NCI-H2171 treated with DMSO at 0.1 percent for 48 hours (cell line): ENCODE measurements around the gene PGM5.

ENCODE experiments used
- DNase-seq: peaks from one replicate; lab custom pipeline; 2025; lab: John Stamatoyannopoulos, UW

The PGM5 gene

DNA sequence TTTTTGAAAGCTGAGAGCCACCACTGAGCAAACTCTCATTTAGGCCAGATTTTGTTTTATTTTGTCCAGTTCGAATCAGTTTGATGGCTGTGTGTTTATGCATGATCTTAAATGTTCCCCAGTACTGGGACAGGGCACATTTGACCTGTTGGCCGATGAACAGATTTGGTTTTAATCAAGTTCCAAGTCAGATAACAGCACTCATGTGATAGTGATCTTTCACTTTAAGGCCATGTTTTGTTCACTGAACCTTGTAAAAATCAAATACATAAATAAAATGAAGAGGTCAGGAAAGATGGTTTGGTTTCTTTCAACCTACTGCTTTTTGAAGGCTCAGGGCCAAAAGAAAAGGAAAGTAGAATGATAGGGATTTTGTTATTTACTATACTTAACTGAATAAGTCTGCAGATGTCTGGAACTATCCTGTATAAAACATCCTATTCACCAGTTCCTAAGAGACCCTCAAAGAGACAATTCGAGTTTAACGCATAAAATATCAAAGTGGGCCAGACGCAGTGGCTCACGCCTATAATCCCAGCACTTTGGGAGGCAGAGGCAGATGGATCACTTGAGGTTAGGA, 77.2 kb downstream of the PGM5 start:
- no peak for DNase-seq

DNA sequence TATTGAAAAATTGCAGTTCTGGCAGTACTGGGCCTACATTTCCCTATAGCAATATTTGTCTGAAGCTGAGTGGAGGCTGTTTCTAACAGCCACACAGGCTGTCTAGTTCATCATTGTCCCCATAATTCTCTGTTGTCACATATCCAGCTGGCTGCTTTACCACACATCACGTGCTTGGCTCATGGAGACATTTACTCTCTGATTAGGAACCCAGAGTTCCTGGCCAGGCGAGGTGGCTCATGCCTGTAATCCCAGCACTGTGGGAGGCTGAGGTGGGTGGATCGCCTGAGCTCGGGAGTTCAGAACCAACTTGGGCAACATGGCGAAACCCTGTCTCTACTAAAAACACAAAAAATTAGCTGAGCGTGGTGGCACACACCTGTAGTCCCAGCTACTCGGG, 81.4 kb downstream of the PGM5 start:
- DNase-seq, result no peak

DNA sequence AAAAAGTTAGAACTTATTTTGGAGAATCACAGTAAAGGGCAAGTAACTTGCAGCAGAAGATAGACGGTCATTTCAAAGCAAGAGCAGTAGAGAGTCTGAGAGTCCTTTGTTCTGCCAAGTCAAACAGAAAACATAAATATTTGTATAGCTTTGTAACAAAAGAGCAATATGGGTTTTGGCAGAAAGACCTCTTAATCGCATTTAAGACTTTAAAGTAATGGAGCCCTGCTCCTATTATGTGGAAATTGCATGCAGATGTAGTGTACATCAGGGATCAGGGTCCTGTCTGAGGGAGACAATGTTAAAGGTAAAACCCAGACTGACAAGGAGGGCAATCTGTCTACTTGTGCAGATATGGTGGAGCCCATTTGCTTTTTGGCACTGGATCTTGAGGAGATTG, 87.2 kb downstream of the PGM5 start:
- DNase-seq, result no peak

DNA sequence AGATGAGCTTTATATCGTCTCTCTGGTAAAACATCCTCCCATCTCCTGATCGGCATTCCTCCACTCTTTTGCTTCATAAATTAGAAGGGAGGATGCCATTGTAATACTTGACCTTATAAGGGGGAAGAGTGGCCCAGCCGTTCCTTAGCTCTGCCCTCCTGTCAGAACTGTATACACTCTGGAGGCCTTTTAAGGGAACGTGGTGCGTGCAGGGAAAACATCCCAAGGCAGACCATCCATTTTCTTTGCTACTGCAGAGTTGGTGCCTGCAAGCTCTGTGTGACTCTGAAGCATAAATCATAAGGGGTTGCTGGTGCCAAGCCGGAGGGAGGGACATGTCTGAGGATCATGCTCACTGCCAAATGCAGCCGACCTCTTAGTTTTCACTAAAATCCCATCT, 90.4 kb downstream of the PGM5 start:
- DNase-seq, result no peak

DNA sequence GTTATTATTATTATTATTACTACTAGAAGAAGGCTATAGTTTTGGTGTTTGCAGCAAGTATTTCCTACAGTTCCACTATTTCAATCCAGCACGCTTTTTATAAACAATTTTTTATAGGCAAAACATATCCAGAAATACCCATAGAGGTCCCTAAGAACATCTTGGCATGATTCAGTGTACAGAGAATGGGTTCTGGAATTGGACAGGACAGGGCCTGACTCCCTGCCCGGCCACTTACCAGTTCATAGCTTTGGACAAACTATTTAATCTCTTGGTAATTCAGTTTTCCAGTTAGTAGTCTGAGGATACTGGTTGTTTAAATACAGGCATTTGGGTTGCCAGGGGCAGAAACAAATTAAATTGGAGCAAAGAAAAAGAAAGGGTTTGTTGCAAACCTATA, 91.2 kb downstream of the PGM5 start:
- no peak for DNase-seq

DNA sequence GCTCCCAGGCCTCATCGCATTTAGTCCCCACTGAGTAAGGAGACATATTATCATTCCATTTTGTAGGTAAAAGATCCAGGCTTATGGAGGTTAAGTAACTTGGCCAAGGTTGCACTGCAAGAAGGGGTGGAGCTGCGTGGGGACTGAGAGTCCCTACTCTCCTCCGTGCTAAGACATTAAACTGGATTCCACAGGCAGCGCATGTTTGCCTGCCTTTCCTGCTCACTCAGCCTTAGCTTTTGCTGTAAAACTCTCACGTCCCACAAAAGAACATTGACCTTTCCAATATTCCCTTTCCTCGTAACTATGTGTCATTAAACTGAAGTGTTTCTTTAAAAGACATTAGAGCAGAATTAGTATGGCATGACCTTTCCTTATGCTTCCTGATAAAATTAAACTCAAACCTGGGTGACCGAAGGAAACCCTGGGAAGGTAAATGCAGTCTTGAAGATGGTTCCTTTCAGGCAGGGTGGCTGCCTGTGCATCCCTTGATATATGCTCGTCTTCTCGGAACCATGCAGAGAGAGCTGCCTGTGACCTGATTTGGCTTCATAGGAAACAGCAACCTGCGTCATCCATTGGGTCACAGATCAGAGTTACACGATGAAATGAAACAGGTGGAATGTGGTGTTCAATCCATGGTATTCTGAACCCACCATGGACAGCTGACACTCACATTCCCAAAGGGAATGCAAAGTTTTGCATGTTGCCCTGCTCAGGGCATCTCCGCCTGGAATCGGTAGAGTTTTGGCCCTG, 98.3 kb downstream of the PGM5 start:
- DNase-seq, result no peak

DNA sequence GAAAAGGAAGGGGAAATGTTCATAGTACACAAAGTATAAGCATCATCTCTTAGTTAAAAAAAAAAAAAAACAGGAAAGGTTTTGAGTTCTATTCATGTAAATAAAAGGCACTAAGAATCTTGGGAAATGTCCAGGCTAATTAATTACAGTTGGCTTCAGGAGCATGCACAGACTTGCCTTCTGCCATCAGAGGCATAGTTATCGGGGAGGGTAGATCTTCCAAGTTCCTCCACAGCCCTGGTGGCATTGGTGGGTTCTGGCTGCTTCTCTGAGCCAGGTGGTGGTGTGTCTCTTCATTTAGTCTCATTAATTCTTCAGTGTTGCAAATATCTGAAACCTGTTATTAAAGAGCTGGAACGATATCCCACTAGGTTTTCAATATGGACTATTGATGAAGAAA, 99.0 kb downstream of the PGM5 start:
- no peak for DNase-seq

DNA sequence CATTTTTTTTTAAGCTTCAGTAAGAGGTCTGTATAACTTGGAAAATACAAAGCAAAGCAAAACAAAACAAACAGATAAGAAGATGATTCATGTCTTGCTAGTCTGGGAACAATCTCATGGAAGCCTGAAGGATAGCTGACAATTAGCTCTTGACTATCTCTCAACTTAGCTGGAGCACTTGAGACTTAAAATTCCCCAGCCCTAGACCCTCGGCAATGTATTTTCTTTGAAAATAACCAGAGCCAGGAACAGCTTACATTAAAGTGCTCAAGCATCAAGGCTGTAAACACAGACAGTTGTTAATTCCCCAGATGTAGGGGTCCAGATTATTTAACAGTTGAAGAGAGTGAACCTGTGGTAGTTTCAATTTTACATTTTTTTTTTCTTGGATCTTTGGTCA, 101.4 kb downstream of the PGM5 start:
- no peak for DNase-seq

DNA sequence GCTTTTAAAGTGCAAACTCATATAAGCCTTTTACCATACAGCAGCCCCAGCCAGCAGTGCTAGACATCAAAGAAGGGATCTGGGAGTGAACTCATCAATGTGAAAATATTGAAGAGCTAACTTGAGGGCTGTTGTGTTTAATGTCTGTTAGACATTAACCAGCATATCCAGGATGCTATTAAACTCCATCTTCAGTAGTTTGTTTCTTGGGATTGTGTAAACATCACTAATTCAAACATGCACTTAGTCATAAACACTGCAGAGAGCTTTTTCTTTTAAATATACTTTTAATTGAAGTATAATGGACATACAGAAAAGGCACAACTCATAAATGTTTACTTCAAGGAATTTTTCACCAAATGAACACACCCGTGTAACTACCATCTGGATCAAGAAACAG, 102.5 kb downstream of the PGM5 start:
- no peak for DNase-seq

DNA sequence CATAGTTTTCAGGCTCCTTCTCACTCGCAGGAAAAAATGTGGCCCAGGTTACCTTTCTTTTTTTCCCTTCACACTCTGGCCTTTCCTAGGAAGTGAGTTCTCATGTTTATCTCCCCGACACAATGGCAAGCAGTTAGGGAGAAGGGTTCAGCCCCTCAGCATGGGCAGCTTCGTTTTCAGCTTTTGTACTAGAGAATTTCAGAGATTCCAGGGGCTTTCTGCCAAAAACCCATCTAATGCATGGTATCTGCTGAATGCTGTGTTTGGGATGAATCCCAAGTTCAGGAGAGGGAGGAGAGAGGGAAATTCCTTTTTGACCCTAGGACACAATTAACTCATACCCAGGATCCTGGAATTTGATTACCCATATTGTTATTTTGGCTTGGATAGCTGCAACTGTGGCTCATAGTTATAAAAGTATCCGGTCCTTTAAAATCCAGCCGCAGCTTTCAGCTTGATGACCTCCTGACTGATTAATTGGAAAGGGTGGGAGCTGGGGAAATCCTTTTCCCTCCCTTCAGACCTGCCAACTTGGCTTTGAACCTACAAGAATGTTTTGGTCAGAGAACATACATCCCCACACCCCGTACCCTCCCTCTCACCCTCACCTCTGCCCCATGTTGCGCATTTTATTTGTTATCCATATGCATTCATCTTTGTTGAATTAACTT, 105.8 kb downstream of the PGM5 start:
- no peak for DNase-seq

DNA sequence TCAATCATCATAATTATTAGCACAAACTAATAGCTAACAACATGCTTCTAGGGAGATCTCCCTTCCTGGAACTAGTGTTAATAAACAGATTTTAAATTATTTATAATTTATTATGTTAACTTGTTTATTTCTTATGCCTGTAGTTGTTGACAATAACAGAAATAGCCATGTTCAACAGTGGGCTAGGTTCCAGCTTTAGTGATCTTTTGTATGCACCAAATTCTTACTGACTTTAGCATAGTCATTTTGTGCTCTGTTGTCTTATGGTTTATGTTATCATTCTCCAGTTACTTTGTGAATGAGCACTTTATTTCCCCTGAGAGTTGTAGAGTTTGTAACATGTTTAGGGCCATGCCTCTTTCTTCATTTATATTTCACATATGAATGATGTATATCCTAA, 113.7 kb downstream of the PGM5 start:
- no peak for DNase-seq

DNA sequence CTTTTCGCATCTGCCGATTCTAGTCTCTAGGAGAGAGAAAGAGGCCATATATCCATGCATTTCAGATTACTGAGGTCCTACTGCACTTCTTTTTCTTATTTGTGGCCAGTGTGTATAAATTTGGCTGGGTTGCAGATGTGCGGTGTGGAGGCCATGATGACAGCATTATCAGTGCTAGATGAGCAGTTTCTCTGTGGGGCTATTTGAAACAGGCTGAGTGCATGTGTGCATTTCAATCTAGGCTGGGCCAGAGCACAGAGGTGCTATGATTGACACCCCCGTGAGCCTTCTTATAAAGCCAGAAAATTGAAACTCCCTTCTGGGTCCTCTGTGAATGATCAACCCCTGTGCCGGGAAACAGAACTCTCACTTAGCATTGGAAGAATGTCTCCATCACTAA, 114.2 kb downstream of the PGM5 start:
- no peak for DNase-seq

DNA sequence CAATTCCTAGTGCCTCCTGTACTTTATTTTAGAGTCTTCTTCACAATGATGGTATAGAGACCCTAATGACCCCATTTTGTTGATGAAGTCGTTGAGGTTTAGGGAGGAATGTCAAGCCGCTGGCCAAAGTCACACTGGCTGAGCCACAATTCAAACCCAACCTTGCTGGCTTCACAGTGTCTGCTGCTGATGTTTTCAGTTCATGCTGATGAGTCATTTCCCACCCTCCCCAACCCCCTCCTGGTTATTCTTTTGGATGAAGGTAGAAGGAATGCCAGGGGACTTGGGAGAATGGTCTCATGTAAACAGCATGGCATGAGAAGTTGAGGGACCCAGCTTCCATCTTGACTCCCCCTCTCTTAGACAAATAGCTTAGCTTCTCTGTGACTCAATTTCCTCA, 115.7 kb downstream of the PGM5 start:
- DNase-seq, result no peak

DNA sequence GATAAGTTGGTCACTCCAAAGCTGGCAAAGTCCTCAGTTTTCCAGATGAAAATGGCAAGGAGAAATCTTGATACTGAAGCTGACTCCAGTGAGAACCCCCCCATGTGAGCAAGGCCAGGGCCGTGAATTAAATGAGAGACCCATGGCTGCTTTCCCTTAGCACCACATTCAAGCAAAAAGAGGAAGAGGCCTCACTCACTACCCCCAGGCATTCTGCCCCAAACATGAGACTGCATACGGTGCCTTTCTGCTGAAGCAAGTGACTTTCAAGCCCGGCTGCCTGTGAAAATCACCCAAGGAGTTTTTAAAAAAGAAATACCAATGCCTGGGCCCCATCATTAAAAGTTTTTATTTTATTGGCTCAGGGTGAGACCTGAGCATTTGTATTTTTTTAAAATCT, 117.4 kb downstream of the PGM5 start:
- no peak for DNase-seq

DNA sequence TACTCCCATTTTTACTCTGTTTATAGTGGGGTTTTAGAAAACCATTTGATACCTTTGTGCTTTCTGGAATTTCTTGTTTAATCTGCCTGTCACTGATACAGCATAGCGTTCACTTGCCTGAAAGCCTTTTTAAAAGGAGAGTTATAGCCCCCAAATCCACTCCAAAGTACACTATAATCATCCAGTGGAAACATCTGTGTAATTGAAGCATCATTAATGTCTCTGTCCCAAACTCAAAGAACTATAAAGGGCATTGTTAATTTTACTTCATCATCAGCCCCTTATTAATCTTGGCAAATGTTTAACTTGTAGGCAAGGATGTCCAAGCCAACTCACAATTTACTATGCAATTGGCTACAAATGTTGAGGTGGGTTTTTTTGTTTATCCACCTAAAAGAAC, 120.0 kb downstream of the PGM5 start:
- DNase-seq, result no peak

DNA sequence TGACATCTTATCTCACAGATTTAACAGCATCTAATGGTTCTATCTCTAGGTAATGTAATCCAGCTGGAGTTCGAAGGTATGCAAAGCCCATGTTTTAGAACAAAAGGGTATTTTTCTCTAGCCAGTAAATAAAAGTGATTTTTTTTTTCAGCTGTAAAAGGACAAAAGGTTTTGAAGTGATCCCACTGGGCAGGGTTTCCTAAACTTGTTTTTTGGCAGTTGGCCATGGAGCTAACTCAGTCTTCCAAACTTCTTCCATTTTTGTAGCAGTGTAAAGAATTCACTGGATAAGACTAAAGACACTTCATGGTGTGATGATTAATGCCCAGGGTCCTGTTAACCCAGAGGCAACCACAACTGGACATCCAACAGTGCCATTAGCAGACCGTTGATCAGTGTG, 120.4 kb downstream of the PGM5 start:
- DNase-seq, result no peak

DNA sequence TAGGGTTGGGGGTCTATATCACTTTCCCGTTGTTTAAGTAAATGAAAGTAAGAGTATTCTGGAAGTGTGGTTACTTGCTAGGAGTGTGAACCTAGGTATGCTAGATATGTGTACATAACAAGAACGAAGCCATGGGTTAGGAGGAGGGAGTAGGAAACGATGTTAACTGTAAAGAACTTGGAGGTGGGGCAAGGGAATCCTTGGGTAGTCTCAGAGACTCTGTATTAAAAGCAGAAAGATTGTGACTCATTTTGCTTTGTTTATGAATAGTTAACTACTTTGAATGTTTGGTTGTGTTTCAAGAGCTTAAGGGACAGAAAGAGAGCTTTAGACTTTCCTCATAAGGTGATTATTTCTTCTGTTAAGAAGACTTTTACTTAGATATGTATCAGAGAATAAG, 124.4 kb downstream of the PGM5 start:
- DNase-seq, result no peak

DNA sequence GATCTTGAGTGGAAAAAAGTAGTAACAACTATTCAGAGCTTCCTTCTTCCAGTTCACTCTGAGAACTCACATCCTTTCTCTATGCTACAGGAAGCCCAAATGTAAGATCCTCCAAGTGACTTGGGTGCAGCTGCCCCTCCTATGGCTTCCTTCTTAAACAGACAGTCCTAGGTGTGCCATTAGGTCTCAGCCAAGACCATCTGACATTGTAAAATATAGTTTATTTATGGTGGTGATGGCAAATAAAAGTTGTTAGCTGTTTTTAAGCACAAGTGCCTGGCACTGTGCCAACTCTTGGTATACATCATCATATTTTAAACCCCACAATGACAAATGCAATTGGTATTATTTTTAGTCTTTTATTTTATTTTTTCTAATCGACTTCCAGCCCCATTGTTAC, 126.1 kb downstream of the PGM5 start:
- DNase-seq, result no peak

DNA sequence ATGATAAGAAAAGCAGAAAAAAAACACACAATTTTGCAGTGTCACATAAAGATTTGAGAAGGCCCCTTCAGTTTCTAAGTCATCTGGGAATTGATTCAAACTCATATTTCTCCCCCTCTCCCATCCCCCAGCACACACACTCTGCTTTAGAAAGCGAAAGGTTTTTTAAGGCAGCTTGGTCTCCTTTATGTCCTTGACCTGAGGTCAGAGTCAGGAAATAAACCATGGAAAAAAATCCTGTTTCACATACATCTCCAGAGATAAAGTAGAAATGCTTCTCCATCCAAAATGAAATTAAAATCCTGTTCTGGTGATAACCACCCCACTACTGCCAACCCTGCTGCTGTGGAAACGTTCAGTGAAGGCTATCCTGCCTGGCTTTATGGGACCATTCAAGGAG, 131.7 kb downstream of the PGM5 start:
- DNase-seq, result no peak

DNA sequence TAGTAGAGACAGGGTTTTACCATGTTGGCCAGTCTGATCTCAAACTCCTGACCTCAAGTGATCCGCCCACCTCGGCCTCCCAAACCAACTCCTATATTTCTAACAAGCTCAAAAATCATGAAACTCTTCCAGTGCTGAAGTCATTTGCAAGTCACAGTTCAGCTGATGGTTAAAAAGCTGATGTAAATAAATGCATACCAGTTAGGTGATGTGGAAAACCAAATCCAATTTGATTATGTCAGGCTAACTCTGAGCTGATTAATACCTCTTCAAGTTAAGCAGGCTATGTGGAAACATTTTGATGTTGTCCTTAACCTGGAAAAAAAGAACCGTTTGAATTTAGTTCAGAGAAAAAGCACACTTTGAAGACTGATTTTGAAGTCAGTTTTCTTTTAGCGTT, 133.2 kb downstream of the PGM5 start:
- DNase-seq, result no peak

DNA sequence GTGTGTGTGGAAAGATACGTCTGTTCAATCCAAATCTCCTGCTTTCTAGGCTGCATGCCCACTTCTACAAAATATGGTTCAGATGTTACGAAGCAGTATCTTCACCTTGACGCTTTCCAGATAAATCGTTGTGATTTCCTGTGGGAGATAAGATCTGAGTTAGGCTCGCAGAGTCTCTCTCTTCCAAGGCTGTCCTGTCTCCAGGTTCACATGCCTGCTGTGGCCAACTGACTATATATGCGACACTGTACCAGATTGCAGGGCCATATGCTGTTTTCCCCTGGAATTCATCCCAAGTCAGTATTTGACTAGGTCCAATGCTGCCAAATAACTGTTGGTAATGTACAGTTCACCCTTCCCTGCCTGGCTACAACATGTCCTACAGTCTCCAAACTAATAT, 136.4 kb downstream of the PGM5 start:
- peak; percentile 60 for DNase-seq

DNA sequence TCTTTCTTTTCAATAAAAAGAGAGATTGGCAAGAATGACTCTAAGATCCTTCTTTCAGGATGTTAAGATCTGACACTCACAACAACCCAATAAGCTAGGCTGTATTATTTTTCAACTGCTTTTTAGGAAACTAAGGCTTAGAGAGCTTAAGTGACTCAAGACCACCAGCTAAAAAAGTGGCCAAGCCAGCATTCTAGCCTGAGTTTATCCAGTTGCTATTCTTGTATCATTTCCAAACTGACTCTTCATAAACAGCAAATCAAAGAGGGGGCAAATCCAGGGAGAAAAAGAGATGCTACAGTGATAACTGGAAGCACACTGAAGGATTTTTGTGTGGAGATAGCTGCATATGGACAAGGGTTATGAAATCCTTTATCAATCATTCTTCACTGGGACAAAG, 137.1 kb downstream of the PGM5 start:
- DNase-seq, result no peak

DNA sequence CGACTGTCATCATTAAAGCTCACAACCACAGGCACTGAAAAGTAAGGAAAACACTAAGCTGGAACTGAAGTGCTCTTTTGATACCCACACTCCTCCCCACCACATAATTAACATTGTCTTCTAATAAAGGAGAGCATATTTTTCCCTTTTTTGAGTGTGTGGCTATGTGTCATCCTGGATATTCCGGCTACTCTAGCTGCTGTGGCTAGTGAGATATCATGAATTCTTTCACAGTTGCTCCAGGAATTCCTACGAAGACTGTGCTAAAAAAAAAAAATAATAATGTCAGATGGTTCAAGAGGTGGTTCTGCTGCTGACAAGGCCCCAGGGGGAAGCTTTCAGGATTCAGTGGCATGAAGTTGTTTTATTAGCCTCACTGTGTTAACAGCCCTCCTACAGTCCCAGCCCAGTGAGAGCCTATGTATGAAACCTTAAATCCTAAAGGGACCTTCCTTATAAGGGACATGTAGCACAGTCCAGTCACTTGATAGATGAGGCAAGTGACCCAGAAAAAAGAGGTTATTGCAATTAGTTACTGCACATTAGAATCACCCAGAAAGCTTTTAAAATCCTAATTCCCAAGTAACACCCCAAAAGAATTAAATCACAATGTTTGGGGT, 137.7 kb downstream of the PGM5 start:
- DNase-seq, result no peak
